NT2/D1 (cell line): ENCODE data around the gene HRH2.

Experiments used
- SUZ12 ChIP-seq: IDR thresholded peaks from 2 replicates; pipeline ENCODE4 v1.6.1; 2011; ENCODE audit not compliant: insufficient read length, insufficient read depth; ENCODE audit errors: extremely low read depth
- YY1 ChIP-seq: IDR thresholded peaks from 2 replicates; pipeline ENCODE4 v1.6.1; 2011; ENCODE audit not compliant: insufficient read length, insufficient read depth
- ZNF274 ChIP-seq: IDR thresholded peaks from 2 replicates; pipeline ENCODE4 v1.6.1; 2011; ENCODE audit warnings: mild to moderate bottlenecking, low read depth, low read length

GRCh38 chr5:175692235-175692995 is 34.5 kb downstream of the HRH2 start:
- TF ChIP-seq ZNF274 (no peak), SUZ12 (no peak), YY1 (no peak)
